ENCODE measurements around the gene CDH24.
A peak's percentile ranks its signal among the peaks of the same experiment; 100 is the strongest.

DNA sequence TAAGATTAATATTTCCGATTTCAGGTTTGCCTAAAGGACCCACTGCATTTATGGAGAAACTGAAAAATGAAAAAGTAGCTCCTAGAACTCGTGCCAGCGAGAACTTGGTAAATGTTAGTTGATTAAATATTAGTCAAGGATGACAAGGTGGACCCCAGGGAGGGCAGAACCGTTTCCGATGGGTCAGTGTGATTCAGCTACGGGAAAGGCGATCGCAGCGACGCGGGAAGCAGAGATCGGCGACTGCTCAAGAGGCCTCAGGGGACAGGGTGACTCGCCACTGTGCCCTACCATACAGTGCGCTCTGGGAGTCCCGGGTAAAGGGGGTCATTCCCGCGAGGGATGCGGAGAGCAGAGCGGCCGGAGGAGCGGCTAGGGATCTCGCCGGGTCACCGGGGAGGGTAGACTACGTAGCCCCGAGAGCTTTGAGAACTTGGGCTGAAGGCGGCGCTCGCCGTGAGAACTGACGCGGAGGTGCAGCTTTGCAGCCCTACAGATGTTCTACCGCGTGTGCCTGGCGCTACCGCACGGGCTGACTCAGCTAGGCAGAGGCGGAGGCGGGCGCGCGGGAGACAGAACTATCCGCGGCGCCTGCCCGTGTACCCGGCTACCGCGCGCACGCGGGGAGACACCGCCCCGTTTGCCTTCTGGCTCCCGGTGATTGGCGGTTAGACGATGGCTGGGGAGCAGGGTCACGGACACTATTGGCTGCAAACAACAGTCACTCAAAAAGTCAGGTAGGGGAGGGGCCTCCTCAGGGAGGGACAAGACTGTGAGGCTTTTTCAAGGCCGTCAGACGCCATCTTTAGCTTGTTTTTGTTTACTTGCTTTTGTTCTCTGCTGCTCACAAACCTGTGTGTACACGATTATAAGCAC, 50.5 kb downstream of the CDH24 start:
- peak; percentile 72 for TF ChIP-seq EP300 (conservative IDR thresholded peaks at IDR 0.05; ENCODE audit: poor library complexity, severe bottlenecking)
- TF ChIP-seq, protein P1, sequence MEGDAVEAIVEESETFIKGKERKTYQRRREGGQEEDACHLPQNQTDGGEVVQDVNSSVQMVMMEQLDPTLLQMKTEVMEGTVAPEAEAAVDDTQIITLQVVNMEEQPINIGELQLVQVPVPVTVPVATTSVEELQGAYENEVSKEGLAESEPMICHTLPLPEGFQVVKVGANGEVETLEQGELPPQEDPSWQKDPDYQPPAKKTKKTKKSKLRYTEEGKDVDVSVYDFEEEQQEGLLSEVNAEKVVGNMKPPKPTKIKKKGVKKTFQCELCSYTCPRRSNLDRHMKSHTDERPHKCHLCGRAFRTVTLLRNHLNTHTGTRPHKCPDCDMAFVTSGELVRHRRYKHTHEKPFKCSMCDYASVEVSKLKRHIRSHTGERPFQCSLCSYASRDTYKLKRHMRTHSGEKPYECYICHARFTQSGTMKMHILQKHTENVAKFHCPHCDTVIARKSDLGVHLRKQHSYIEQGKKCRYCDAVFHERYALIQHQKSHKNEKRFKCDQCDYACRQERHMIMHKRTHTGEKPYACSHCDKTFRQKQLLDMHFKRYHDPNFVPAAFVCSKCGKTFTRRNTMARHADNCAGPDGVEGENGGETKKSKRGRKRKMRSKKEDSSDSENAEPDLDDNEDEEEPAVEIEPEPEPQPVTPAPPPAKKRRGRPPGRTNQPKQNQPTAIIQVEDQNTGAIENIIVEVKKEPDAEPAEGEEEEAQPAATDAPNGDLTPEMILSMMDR (IDR thresholded peaks at IDR 0.05; ENCODE audit: poor library complexity, severe bottlenecking): peak; percentile 67
- peak; percentile 92 for TF ChIP-seq POLR2AphosphoS5 (IDR thresholded peaks at IDR 0.05)
- TF ChIP-seq SMC3 (conservative IDR thresholded peaks at IDR 0.05; ENCODE audit: poor library complexity): peak; percentile 53
- TF ChIP-seq, protein P2, sequence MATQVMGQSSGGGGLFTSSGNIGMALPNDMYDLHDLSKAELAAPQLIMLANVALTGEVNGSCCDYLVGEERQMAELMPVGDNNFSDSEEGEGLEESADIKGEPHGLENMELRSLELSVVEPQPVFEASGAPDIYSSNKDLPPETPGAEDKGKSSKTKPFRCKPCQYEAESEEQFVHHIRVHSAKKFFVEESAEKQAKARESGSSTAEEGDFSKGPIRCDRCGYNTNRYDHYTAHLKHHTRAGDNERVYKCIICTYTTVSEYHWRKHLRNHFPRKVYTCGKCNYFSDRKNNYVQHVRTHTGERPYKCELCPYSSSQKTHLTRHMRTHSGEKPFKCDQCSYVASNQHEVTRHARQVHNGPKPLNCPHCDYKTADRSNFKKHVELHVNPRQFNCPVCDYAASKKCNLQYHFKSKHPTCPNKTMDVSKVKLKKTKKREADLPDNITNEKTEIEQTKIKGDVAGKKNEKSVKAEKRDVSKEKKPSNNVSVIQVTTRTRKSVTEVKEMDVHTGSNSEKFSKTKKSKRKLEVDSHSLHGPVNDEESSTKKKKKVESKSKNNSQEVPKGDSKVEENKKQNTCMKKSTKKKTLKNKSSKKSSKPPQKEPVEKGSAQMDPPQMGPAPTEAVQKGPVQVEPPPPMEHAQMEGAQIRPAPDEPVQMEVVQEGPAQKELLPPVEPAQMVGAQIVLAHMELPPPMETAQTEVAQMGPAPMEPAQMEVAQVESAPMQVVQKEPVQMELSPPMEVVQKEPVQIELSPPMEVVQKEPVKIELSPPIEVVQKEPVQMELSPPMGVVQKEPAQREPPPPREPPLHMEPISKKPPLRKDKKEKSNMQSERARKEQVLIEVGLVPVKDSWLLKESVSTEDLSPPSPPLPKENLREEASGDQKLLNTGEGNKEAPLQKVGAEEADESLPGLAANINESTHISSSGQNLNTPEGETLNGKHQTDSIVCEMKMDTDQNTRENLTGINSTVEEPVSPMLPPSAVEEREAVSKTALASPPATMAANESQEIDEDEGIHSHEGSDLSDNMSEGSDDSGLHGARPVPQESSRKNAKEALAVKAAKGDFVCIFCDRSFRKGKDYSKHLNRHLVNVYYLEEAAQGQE (IDR thresholded peaks at IDR 0.05; ENCODE audit: borderline replicate concordance): peak; percentile 91
- TF ChIP-seq EZH2 (IDR thresholded peaks at IDR 0.05; ENCODE audit: borderline replicate concordance, insufficient read depth, low read length, poor library complexity, severe bottlenecking): no peak
- TF ChIP-seq TAF1 (IDR thresholded peaks at IDR 0.05; ENCODE audit: low read depth): peak; percentile 80
